ENCODE measurements around the gene PKM. TPM values are rescaled to one million over a fixed set of nuclear protein-coding genes. Genes with fewer than 3 reads are reported as not detected.

The PKM gene
- total and polyA plus RNA-seq, 2 donors (not counting 1 experiment from before 2014, with no cell fraction given): 1,892 to 2,521 TPM

DNA sequence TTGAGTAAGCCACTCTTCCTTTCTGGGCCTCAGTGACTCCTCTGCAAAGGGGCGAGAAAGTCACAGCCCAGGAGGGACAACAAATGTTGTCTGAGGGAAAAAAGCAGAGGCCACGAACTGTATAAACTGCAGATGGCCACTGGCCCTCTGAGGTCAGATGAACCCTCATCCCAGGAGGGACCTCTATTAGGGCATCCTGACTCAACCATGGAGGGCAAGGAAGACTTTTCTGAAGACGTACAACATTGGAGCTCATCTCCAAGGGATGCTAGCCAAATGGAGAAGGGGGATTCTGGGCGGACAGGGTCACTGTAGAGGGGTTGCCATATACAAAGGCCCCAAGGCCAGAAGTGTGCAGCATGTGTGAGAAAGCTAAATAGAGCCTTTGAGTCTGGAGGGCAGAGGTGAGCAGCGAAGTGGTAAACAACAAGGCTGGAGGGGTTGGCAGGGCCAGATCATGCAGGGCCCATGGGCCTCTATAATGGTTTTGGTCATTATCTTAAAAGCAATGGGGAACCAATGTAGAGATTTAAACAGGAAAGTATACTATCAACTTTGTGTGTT is 50.1 kb downstream of the PKM start:
- no peak overlapping the region for H3K9ac ChIP-seq (ENCODE audit: insufficient read depth, low read length)
- no peak for DNase-seq (ENCODE audit: low read depth in 2 of 2)
- H3K4me3 ChIP-seq (replicated peaks in 1 of 4; ENCODE audit: control extremely low read depth in 1 of 4, insufficient read depth in 1 of 4, low read depth in 3 of 4, low read length in 4 of 4): no peak overlapping the region
- no peak overlapping the region for H2AFZ ChIP-seq (ENCODE audit: low read length)
- no peak overlapping the region for H3K4me2 ChIP-seq (ENCODE audit: extremely low read depth, insufficient read depth, low read length)
- TF ChIP-seq, protein P1, sequence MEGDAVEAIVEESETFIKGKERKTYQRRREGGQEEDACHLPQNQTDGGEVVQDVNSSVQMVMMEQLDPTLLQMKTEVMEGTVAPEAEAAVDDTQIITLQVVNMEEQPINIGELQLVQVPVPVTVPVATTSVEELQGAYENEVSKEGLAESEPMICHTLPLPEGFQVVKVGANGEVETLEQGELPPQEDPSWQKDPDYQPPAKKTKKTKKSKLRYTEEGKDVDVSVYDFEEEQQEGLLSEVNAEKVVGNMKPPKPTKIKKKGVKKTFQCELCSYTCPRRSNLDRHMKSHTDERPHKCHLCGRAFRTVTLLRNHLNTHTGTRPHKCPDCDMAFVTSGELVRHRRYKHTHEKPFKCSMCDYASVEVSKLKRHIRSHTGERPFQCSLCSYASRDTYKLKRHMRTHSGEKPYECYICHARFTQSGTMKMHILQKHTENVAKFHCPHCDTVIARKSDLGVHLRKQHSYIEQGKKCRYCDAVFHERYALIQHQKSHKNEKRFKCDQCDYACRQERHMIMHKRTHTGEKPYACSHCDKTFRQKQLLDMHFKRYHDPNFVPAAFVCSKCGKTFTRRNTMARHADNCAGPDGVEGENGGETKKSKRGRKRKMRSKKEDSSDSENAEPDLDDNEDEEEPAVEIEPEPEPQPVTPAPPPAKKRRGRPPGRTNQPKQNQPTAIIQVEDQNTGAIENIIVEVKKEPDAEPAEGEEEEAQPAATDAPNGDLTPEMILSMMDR (conservative IDR thresholded peaks at IDR 0.05 in 1 of 2, IDR thresholded peaks at IDR 0.05 in 1 of 2; ENCODE audit: low read depth in 1 of 2, low read length in 2 of 2): no peak
- no peak for TF ChIP-seq EZH2 (IDR thresholded peaks at IDR 0.05; ENCODE audit: low read length, missing control alignments)
- H3K36me3 ChIP-seq (ENCODE audit: control insufficient read depth, insufficient read depth, low read length): no peaks in the 10 kb centered on the region
- no peaks in the 10 kb centered on the region for H3K9me3 ChIP-seq (ENCODE audit: control insufficient read depth, insufficient read depth, low read depth, low read length)
- no peaks in the 10 kb centered on the region for H3K79me2 ChIP-seq (ENCODE audit: control insufficient read depth, insufficient read depth, low read length)
- H4K20me1 ChIP-seq (ENCODE audit: control insufficient read depth, extremely low read depth, insufficient read depth, low read length): no peaks in the 10 kb centered on the region
- H3K27ac ChIP-seq (ENCODE audit: insufficient read depth, low read length): no peak overlapping the region
- peaks cover 2% of the 10 kb centered on the region for H3K4me1 ChIP-seq (ENCODE audit: control insufficient read depth, extremely low read depth, insufficient read depth, low read length)
- peaks cover 17% of the 10 kb centered on the region for H3K27me3 ChIP-seq (ENCODE audit: control insufficient read depth, insufficient read depth, low read length)

DNA sequence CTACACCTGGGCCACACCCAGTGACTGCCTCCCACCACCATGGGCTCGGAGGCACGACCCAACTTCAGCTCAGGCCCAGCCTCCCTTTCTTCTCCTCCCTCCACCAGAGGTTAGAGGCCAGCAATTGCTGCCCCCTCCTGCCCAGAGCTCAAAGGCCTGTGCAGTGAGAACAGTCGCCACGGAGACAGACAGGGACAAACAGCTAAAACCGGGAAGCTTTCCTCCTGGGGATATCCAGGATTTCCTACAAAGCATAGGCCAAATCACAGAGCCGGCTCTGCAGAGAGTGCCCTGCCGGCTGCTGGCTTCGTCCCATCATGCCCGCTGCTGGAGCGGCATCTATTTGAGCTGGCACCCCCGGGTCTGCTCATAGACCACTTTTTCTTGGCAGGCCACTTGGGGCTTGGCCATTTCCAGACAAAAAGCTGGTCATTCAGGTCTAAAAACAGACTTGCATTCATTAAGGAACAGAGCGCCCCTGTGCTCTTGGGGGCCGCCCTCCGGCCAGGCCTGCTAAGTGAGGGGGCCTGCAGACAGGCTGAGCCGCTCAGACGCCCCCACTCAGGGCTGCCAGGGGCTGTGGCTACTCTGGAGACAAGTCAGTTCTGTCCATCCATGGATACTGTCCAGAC is 50.9 kb downstream of the PKM start:
- H3K36me3 ChIP-seq (ENCODE audit: control insufficient read depth, insufficient read depth, low read length): no peaks in the 10 kb centered on the region
- H3K79me2 ChIP-seq (ENCODE audit: control insufficient read depth, insufficient read depth, low read length): no peaks in the 10 kb centered on the region
- TF ChIP-seq EZH2 (IDR thresholded peaks at IDR 0.05; ENCODE audit: low read length, missing control alignments): no peak
- TF ChIP-seq, protein P1 (conservative IDR thresholded peaks at IDR 0.05 in 1 of 2, IDR thresholded peaks at IDR 0.05 in 1 of 2; ENCODE audit: low read depth in 1 of 2, low read length in 2 of 2): no peak
- no peaks in the 10 kb centered on the region for H3K9me3 ChIP-seq (ENCODE audit: control insufficient read depth, insufficient read depth, low read depth, low read length)
- H3K27me3 ChIP-seq (ENCODE audit: control insufficient read depth, insufficient read depth, low read length): peaks cover 21% of the 10 kb centered on the region
- H3K4me3 ChIP-seq (replicated peaks in 1 of 4; ENCODE audit: control extremely low read depth in 1 of 4, insufficient read depth in 1 of 4, low read depth in 3 of 4, low read length in 4 of 4): no peak overlapping the region
- DNase-seq (ENCODE audit: low read depth in 2 of 2): no peak
- no peaks in the 10 kb centered on the region for H4K20me1 ChIP-seq (ENCODE audit: control insufficient read depth, extremely low read depth, insufficient read depth, low read length)
- H3K4me1 ChIP-seq (ENCODE audit: control insufficient read depth, extremely low read depth, insufficient read depth, low read length): peaks cover 2% of the 10 kb centered on the region
- no peak overlapping the region for H2AFZ ChIP-seq (ENCODE audit: low read length)
- H3K27ac ChIP-seq (ENCODE audit: insufficient read depth, low read length): no peak overlapping the region
- H3K4me2 ChIP-seq (ENCODE audit: extremely low read depth, insufficient read depth, low read length): no peak overlapping the region
- H3K9ac ChIP-seq (ENCODE audit: insufficient read depth, low read length): no peak overlapping the region

DNA sequence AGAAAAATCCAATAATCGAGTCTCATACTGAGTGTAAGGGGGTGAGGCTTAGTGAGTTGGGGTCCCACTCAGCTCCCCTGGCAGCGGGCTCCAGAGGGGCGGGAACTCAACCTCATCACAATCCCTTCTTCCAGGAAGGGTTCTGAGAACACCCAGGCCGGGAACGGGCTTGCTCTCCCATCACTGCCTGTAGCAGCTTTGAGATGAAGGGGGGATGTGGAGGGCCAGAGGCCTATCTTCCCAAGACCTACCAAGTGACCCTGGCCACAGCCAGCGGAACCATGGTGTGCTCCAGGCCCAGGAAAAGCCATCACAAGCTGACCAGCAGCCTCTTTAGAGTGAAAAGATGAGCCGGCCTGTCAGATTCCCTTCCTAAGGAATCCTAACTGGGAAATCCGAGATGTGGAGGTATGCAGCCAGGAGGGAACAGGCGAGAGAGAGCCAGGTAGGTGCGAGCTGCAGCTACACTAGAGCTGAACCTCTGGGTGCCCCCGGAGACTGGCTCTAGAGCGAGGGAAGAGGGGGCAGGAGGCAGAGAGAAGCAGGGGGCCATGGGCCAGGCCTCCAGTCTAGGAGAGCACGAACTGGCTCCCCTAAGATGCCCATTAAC is 51.9 kb downstream of the PKM start:
- Histone ChIP-seq H3K4me3 (replicated peaks in 1 of 4; ENCODE audit: control extremely low read depth in 1 of 4, insufficient read depth in 1 of 4, low read depth in 3 of 4, low read length in 4 of 4) (no peak overlapping the region), H3K4me1 (ENCODE audit: control insufficient read depth, extremely low read depth, insufficient read depth, low read length) (peaks cover 2% of the 10 kb centered on the region), H3K9ac (ENCODE audit: insufficient read depth, low read length) (no peak overlapping the region), H3K9me3 (ENCODE audit: control insufficient read depth, insufficient read depth, low read depth, low read length) (no peaks in the 10 kb centered on the region), H3K36me3 (ENCODE audit: control insufficient read depth, insufficient read depth, low read length) (no peaks in the 10 kb centered on the region), H3K79me2 (ENCODE audit: control insufficient read depth, insufficient read depth, low read length) (no peaks in the 10 kb centered on the region), H2AFZ (ENCODE audit: low read length) (no peak overlapping the region), H4K20me1 (ENCODE audit: control insufficient read depth, extremely low read depth, insufficient read depth, low read length) (no peaks in the 10 kb centered on the region), H3K27ac (ENCODE audit: insufficient read depth, low read length) (no peak overlapping the region), H3K4me2 (ENCODE audit: extremely low read depth, insufficient read depth, low read length) (no peak overlapping the region), H3K27me3 (ENCODE audit: control insufficient read depth, insufficient read depth, low read length) (peaks cover 12% of the 10 kb centered on the region)
- TF ChIP-seq, protein P1 (conservative IDR thresholded peaks at IDR 0.05 in 1 of 2, IDR thresholded peaks at IDR 0.05 in 1 of 2; ENCODE audit: low read depth in 1 of 2, low read length in 2 of 2): no peak
- no peak for TF ChIP-seq EZH2 (IDR thresholded peaks at IDR 0.05; ENCODE audit: low read length, missing control alignments)
- no peak for DNase-seq (ENCODE audit: low read depth in 2 of 2)
